Right lobe of liver (tissue), 6 donors: ENCODE measurements around the gene DSCAML1. TPM values are rescaled to one million over a fixed set of nuclear protein-coding genes. Genes with fewer than 3 reads are reported as not detected.

Experiments
- ATAC-seq, 4 donors: fragments of 200-7000 bp; cut with Tn5 transposase; one replicate each; pipeline ENCODE4 v1.9.1; 2020; ENCODE audit warnings: mild to moderate bottlenecking in 4 of 4, moderate library complexity in 4 of 4
- DNase-seq, 3 donors: peaks; one replicate each; pipeline ENCODE4 v3.0.0-alpha.2; 2020
- H3K27ac ChIP-seq, 3 donors: fragments of 200-600 bp; one replicate each; pipeline ENCODE4 v1.8.0; 2022
- H3K27me3 ChIP-seq, 2 donors: fragments of 200-600 bp; one replicate each; pipeline ENCODE4 v1.8.0; 2022
- H3K36me3 ChIP-seq, 4 donors: fragments of 200-600 bp; sonication (generic) in 1 of 4; one replicate each; pipeline versions ENCODE4 v1.5.1 to v1.8.0; 2017 to 2022; ENCODE audit warnings: control low read depth in 1 of 4
- H3K4me1 ChIP-seq, 4 donors: fragments of 200-600 bp; sonication (generic) in 1 of 4; one replicate each; pipeline versions ENCODE4 v1.5.1 to v1.8.0; 2017 to 2022; ENCODE audit warnings: control low read depth in 1 of 4
- H3K4me3 ChIP-seq, 3 donors: fragments of 200-600 bp; one replicate each; pipeline ENCODE4 v1.8.0; 2022
- H3K9me3 ChIP-seq, 4 donors: fragments of 200-600 bp; sonication (generic) in 1 of 4; one replicate each; pipeline versions ENCODE4 v1.5.1 to v1.8.0; 2017 to 2022; ENCODE audit warnings: control low read depth in 1 of 4
- CTCF ChIP-seq, 4 donors: fragments of 200-600 bp in 3 of 4; fragments of 450-650 bp in 1 of 4; IDR thresholded peaks; one replicate each; pipeline versions ENCODE4 v1.5.1 to v1.8.0; 2016 to 2022; ENCODE audit warnings: antibody characterized with exemption in 4 of 4, mild to moderate bottlenecking in 2 of 4
- POLR2A ChIP-seq: fragments of 450-650 bp; IDR thresholded peaks from one replicate; pipeline ENCODE4 v1.6.1; 2017; ENCODE audit warnings: antibody characterized with exemption, mild to moderate bottlenecking
- WGBS: methylation state at CpG from one replicate; pipeline ENCODE4 v1.1.6; 2018; ENCODE audit warnings: low coverage, low lambda C conversion rate; ENCODE audit not compliant: insufficient coverage; ENCODE audit errors: missing lambda C conversion rate; 5-methylcytosine and 5-hydroxymethylcytosine counted together
- intact Hi-C, 2 donors: fragments of 100-400 bp; cut with DNase I; formaldehyde crosslinking; loops; one replicate each; pipeline versions ENCODE4 v1.11.2 to v1.14.1; 2022
- total RNA-seq, 6 experiments: library from RNA; depleted of rRNA in 2 of 6; stranded (reverse); fragments of >200 nt in 2 of 6; fragmentation: NEBNext Ultra II Directional in 3 of 6; extraction: Animal tissue kit (Norgen Biotek cat#: 25700) in 3 of 6; gene quantifications; one replicate each; pipeline versions ENCODE4 v1.1.0 to v1.2.4, GENCODE V29; 2016 to 2023
- donor health status: DM: no; HTN: yes; CAD: no.
- donor health status: DM: no; HTN: no; CAD: no.
- donor health status: DM: no; HTN: no; CAD: no.
- donor health status: DM: no; HTN: yes; CAD: no.
- donor health status: DM: no; HTN: yes; CAD: no.

The DSCAML1 gene
- total RNA-seq, 6 experiments from 2014 or later = 0.06 to 0.92 (median 0.22) TPM; not detected in 1

GRCh38 chr11:117482881-117483280 lies 314.1 kb downstream of the DSCAML1 start:
- WGBS = no CpG with 5 or more reads among the region's 8 CpGs
- no peak for DNase-seq

GRCh38 chr11:117481885-117482284 lies 315.1 kb downstream of the DSCAML1 start:
- DNase-seq (no peak), ATAC-seq (no peak)
- TF ChIP-seq POLR2A (no peak), CTCF (IDR thresholded peaks at IDR 0.05) (no peak)
- Histone ChIP-seq H3K4me1 (no peaks in the 10 kb centered on the region), H3K9me3 (no peaks in the 10 kb centered on the region), H3K4me3 (no peak overlapping the region), H3K36me3 (no peaks in the 10 kb centered on the region), H3K27me3 (no peaks in the 10 kb centered on the region), H3K27ac (no peak overlapping the region)
- intact Hi-C loops = no loop called here
- WGBS = 93% methylated on average over 3 of the region's 23 CpGs

More at GRCh38 chr11:117482881-117483280, 314.1 kb downstream of the DSCAML1 start:
- H3K4me1 ChIP-seq = no peaks in the 10 kb centered on the region
- H3K9me3 ChIP-seq = no peaks in the 10 kb centered on the region
- no peak for TF ChIP-seq POLR2A
- no peak for TF ChIP-seq CTCF (IDR thresholded peaks at IDR 0.05)
- intact Hi-C loops = no loop called here
- no peaks in the 10 kb centered on the region for H3K27me3 ChIP-seq
- ATAC-seq = no peak
- H3K4me3 ChIP-seq = no peak overlapping the region
- H3K27ac ChIP-seq = no peak overlapping the region
- H3K36me3 ChIP-seq = no peaks in the 10 kb centered on the region

DNA sequence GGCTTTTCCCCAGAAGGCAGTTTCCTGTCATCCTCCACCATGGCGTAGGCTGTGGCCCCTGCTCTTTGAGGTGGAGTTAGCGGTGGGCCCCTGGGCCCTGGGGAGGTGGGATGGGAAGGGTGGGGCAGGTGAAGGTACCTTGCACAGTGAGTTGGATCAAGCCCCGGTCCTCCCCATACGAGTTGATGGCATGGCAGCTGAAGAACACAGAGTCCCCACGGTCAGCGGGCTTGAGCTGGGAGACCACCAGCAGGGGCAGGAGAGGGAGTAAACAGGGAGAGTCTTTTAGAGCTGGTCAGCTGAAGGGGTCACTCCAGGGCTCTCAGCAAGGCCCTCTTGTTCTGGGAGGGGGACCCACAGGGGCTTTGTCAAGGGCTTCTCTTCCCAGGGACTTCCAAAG lies 316.0 kb downstream of the DSCAML1 start:
- Histone ChIP-seq H3K4me3 (no peak overlapping the region), H3K36me3 (no peaks in the 10 kb centered on the region), H3K27ac (no peak overlapping the region), H3K4me1 (no peaks in the 10 kb centered on the region), H3K9me3 (no peaks in the 10 kb centered on the region), H3K27me3 (no peaks in the 10 kb centered on the region)
- no peak for DNase-seq
- 84% methylated on average over 3 of the region's 6 CpGs for WGBS
- TF ChIP-seq POLR2A = no peak
- no peak for TF ChIP-seq CTCF (IDR thresholded peaks at IDR 0.05)
- intact Hi-C loops = no loop called here
- no peak for ATAC-seq

DNA sequence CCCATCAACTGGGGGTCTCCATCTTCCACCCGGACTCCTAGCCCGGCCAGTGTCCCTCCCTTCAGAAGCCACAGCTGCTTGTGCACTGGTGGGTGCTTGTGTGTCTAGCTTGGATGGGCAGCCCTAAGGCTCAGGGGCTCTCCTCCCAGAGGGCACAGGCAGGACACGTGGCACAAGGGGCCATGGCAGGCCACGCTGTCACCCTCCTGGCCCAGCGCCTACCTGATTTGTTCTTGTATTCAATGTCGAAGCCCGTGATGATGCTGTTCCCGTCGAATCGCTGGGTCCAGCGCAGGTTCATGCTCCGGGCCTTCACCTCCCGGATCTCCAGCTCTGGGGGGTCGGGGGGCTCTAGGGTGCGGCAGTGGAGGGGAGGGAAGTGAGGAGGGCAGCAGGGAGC lies 316.8 kb downstream of the DSCAML1 start:
- DNase-seq = no peak
- Histone ChIP-seq H3K4me3 (no peak overlapping the region), H3K4me1 (no peaks in the 10 kb centered on the region), H3K27me3 (no peaks in the 10 kb centered on the region), H3K9me3 (no peaks in the 10 kb centered on the region), H3K27ac (no peak overlapping the region), H3K36me3 (no peaks in the 10 kb centered on the region)
- no peak for ATAC-seq
- no peak for TF ChIP-seq POLR2A
- no peak for TF ChIP-seq CTCF (IDR thresholded peaks at IDR 0.05)
- intact Hi-C loops = no loop called here
- WGBS = 86% methylated on average over 4 of the region's 15 CpGs

GRCh38 chr11:117479372-117479771 lies 317.6 kb downstream of the DSCAML1 start:
- 82% methylated on average over 3 of the region's 8 CpGs for WGBS
- no peak overlapping the region for H3K4me3 ChIP-seq
- intact Hi-C loops = no loop called here
- no peaks in the 10 kb centered on the region for H3K36me3 ChIP-seq
- H3K27me3 ChIP-seq = no peaks in the 10 kb centered on the region
- no peaks in the 10 kb centered on the region for H3K9me3 ChIP-seq
- TF ChIP-seq CTCF (IDR thresholded peaks at IDR 0.05) (no peak), POLR2A (no peak)
- no peak overlapping the region for H3K27ac ChIP-seq
- ATAC-seq = no peak
- no peaks in the 10 kb centered on the region for H3K4me1 ChIP-seq
- no peak for DNase-seq
